Ovary (tissue), 9 donors: ENCODE data around the gene GHR. TPM values are rescaled to one million over a fixed set of nuclear protein-coding genes. Genes with fewer than 3 reads are reported as not detected.

Source experiments
- DNase-seq, 5 donors: peaks; one replicate each; pipeline ENCODE4 v3.0.0-alpha.2; 2019 to 2020
- H3K27ac ChIP-seq, 2 donors: fragments of 200-600 bp; one replicate each; pipeline versions ENCODE4 v1.5.1 to v1.8.0; 2019 to 2022
- H3K27me3 ChIP-seq: fragments of 200-600 bp; one replicate; pipeline ENCODE4 v1.8.0; 2022
- H3K36me3 ChIP-seq: fragments of 200-600 bp; sonication (generic); one replicate; pipeline ENCODE4 v1.5.1; 2019
- H3K4me1 ChIP-seq: one replicate; pipeline ENCODE4 v1.8.1; 2013; ENCODE audit warnings: mild to moderate bottlenecking, moderate library complexity; ENCODE audit not compliant: insufficient read depth
- H3K4me3 ChIP-seq: fragments of 200-600 bp; sonication (generic); one replicate; pipeline ENCODE4 v1.5.1; 2017
- H3K9me3 ChIP-seq, 2 donors: fragments of 200-600 bp in 1 of 2; sonication (generic) in 1 of 2; one replicate each; pipeline versions ENCODE4 v1.5.1 to v1.8.1; 2013 to 2019; ENCODE audit warnings: mild to moderate bottlenecking in 1 of 2, moderate library complexity in 1 of 2
- EP300 ChIP-seq: sonication (generic); formaldehyde crosslinking; IDR thresholded peaks from one replicate; pipeline ENCODE4 v1.6.1; 2017; ENCODE audit warnings: antibody characterized with exemption
- POLR2A ChIP-seq: fragments of 450-650 bp; IDR thresholded peaks from one replicate; pipeline ENCODE4 v1.6.1; 2017; ENCODE audit warnings: antibody characterized with exemption, mild to moderate bottlenecking, moderate library complexity
- WGBS, 3 donors: extraction: QIAGEN DNeasy Blood & Tissue Kit in 1 of 3; methylation state at CpG; one replicate each; pipeline versions ENCODE4 v1.1.5 to v1.1.7; 2013 to 2017; 5-methylcytosine and 5-hydroxymethylcytosine counted together
- intact Hi-C, 4 donors: fragments of 100-400 bp; cut with DNase I; formaldehyde crosslinking; loops; one replicate each; pipeline versions ENCODE4 v1.11.0 to v1.15.1; 2022 to 2023
- polyA plus RNA-seq, 2 donors: library from polyadenylated mRNA; stranded (reverse); fragments of 200-250 nt in 1 of 2; fragments of 350-450 nt in 1 of 2; fragmentation: Illumina TruSeq in 1 of 2; extraction: RNeasy Lipid Tissue Mini Kit (QIAGEN cat#74804) in 1 of 2; gene quantifications; one replicate each; pipeline ENCODE4 v1.2.3, GENCODE V29; 2013 to 2014
- total RNA-seq, 7 donors: library from RNA; depleted of rRNA in 2 of 7; stranded (reverse); fragments of >200 nt in 2 of 7; fragmentation: NEBNext Ultra II Directional in 3 of 7; extraction: Animal tissue kit (Norgen Biotek cat#: 25700) in 3 of 7; gene quantifications; one replicate each; pipeline versions ENCODE4 v1.1.0 to v1.2.4, GENCODE V29; 2016 to 2023
- TF ChIP-seq, protein P1 (sequence below), 3 donors: fragments of 450-650 bp in 2 of 3; fragments of 200-600 bp in 1 of 3; IDR thresholded peaks; one replicate each; pipeline versions ENCODE4 v1.5.1 to v1.8.0; 2016 to 2022; ENCODE audit warnings: antibody characterized with exemption in 3 of 3, mild to moderate bottlenecking in 1 of 3
- donor health status: DM: no; HTN: no; CAD: no; lungs with moderate emphysema.
- donor health status: DM: no; HTN: no; CAD: no.
- donor health status: Bipolar disorder and iron deficiency.
- donor health status: DM: yes; HTN: yes; CAD: no.
- donor health status: DM: no; HTN: no; CAD: no.
- donor health status: DM: yes; HTN: yes; CAD: no.

Gene GHR
- total and polyA plus RNA-seq, 9 donors: 4.3 to 17.4 (median 7.0) TPM

DNA sequence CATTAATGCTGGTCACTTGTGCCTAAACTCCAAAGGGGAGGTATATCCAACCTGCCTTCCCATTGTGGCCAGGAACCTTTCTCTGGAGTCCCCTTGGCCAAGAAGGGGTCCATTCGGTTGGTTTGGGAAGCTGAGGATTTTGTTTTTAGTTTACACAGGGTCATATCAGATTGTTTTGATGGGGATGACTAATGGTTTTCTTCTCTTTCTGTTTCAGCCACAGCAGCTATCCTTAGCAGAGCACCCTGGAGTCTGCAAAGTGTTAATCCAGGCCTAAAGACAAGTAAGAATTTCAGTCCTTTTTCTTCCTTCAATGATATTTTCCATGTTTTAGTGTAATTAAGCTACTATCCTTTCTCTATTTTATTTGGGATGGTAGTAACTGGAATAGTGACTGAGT, 205.6 kb downstream of the GHR start:
- WGBS, 3 donors: 12 to 46% (median 31%) methylated on average over 1 of the region's 1 CpG
- no peak for DNase-seq
- Histone ChIP-seq H3K27ac (no peak overlapping the region), H3K9me3 (no peaks in the 10 kb centered on the region), H3K4me3 (no peak overlapping the region), H3K4me1 (peaks cover 3% of the 10 kb centered on the region), H3K27me3 (no peaks in the 10 kb centered on the region), H3K36me3 (no peaks in the 10 kb centered on the region)
- intact Hi-C loops: no loop called here
- TF ChIP-seq POLR2A (no peak), EP300 (no peak)
- TF ChIP-seq, protein P1, sequence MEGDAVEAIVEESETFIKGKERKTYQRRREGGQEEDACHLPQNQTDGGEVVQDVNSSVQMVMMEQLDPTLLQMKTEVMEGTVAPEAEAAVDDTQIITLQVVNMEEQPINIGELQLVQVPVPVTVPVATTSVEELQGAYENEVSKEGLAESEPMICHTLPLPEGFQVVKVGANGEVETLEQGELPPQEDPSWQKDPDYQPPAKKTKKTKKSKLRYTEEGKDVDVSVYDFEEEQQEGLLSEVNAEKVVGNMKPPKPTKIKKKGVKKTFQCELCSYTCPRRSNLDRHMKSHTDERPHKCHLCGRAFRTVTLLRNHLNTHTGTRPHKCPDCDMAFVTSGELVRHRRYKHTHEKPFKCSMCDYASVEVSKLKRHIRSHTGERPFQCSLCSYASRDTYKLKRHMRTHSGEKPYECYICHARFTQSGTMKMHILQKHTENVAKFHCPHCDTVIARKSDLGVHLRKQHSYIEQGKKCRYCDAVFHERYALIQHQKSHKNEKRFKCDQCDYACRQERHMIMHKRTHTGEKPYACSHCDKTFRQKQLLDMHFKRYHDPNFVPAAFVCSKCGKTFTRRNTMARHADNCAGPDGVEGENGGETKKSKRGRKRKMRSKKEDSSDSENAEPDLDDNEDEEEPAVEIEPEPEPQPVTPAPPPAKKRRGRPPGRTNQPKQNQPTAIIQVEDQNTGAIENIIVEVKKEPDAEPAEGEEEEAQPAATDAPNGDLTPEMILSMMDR (IDR thresholded peaks at IDR 0.05): no peak

DNA sequence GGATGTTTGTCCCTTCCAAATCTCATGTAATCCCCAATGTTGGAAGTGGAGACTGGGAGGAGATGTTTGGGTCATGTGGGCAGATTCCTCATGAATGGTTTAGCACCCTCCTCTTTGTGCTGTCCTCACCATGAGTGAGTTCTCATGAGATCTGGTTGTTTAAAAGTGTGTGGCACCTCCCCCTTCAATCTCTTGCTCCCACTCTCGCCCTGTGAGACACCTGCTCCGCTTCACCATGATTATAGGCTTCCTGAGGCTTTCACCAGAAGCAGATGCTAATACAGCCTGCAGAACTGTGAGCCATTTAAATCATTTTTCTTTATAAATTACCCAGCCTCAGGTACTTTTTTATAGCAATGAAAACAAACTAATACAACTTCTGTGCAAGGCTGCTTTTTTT, 206.0 kb downstream of the GHR start:
- DNase-seq: no peak
- TF ChIP-seq POLR2A (no peak), EP300 (no peak)
- TF ChIP-seq, protein P1 (IDR thresholded peaks at IDR 0.05): no peak

DNA sequence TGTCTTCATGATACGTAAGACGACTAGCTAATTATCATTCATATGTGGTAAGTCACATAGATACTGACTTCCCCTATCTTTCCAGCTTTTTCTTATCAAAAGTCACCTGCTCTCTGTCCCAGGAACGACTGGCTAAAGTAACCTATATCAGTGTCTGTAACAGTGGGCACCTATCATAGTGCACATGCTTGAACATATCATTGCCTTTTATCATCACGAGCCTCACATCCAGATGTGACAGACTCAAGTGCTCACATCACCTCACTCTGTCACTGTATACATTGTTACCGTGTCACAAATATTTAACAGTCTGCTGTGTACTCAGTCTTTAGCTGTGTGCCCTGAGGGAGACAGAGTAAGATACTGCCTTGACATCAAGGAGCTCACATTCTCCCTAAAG, 208.0 kb downstream of the GHR start:
- Histone ChIP-seq H3K9me3 (no peaks in the 10 kb centered on the region), H3K27me3 (no peaks in the 10 kb centered on the region), H3K27ac (no peak overlapping the region), H3K4me3 (no peak overlapping the region), H3K36me3 (no peaks in the 10 kb centered on the region), H3K4me1 (peaks cover 3% of the 10 kb centered on the region)
- intact Hi-C loops: loop anchor here in 1 of 4 donors (10.0 kb wide), 1 partner anchor 206 kb away; the partner anchor contains the start of gene GHR
- DNase-seq: no peak
- TF ChIP-seq EP300 (no peak), POLR2A (no peak)
- TF ChIP-seq, protein P1 (IDR thresholded peaks at IDR 0.05): no peak
- WGBS, 3 donors: 93 to 95% (median 94%) methylated on average over 5 of the region's 5 CpGs

More for the DNA sequence above, 206.0 kb downstream of the GHR start:
- no peak overlapping the region for H3K4me3 ChIP-seq
- no peak overlapping the region for H3K27ac ChIP-seq
- no peaks in the 10 kb centered on the region for H3K27me3 ChIP-seq
- peaks cover 3% of the 10 kb centered on the region for H3K4me1 ChIP-seq
- 93 to 100% (median 95%) methylated on average over 2 of the region's 2 CpGs for WGBS, 3 donors
- intact Hi-C loops: no loop called here
- H3K36me3 ChIP-seq: no peaks in the 10 kb centered on the region
- no peaks in the 10 kb centered on the region for H3K9me3 ChIP-seq

DNA sequence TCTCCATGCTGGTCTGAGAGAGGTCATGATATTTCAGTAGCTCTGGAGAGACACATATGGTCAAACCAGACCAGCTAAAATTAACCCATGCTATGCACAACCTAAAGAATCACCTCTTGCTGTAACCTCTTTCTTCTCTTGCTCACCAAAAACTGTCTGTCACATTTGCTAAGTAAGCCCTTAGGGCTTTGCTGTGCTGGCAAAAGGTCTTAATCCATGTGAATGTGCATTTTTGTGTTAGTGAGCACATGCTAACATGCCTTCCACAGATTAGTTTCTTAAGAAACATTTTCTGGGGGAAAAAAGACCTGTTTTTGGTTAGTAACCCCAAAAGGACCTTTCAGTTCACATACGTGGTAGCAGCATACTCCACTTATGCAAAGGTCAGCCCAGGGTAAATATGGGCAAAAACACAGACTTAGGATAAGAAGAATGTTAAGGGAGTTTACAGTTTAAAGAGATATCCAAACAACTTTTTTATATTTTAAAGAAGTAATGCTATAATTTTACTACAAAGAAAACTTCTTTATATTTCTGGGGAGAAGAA, 209.2 kb downstream of the GHR start:
- no peaks in the 10 kb centered on the region for H3K27me3 ChIP-seq
- WGBS, 3 donors: 20 to 42% (median 27%) methylated on average over 1 of the region's 1 CpG

More for the DNA sequence above, 209.2 kb downstream of the GHR start:
- Histone ChIP-seq H3K4me1 (no peaks in the 10 kb centered on the region), H3K27ac (no peak overlapping the region), H3K4me3 (no peak overlapping the region), H3K9me3 (no peaks in the 10 kb centered on the region), H3K36me3 (no peaks in the 10 kb centered on the region)
- intact Hi-C loops: loop anchor here in 1 of 4 donors (10.0 kb wide), 1 partner anchor 208 kb away; the partner anchor contains the start of gene GHR
- TF ChIP-seq, protein P1 (IDR thresholded peaks at IDR 0.05): no peak
- no peak for TF ChIP-seq EP300
- TF ChIP-seq POLR2A: no peak
- no peak for DNase-seq
